Neuronal stem cell (in vitro differentiated cells): ENCODE results near the gene WDR93.

Source experiments
- DNase-seq: peaks from one replicate; pipeline ENCODE4 v3.0.0-alpha.2; 2013; ENCODE audit warnings: low spot score
- H2AFZ ChIP-seq: one replicate; pipeline ENCODE4 v1.6.1; 2013; ENCODE audit warnings: mild to moderate bottlenecking, low read length, inconsistent platforms
- H2AK5ac ChIP-seq: 2 replicates; pipeline ENCODE4 v1.6.1; 2013; ENCODE audit warnings: low read depth, mild to moderate bottlenecking, inconsistent platforms, low read length, moderate library complexity, mixed read lengths
- H2BK120ac ChIP-seq: 2 replicates; pipeline ENCODE4 v1.6.1; 2013; ENCODE audit warnings: low read depth, mild to moderate bottlenecking, inconsistent platforms, low read length, moderate library complexity, mixed read lengths
- H2BK12ac ChIP-seq: one replicate; pipeline ENCODE4 v1.6.1; 2013; ENCODE audit warnings: low read length, inconsistent platforms
- H2BK15ac ChIP-seq: 2 replicates; pipeline ENCODE4 v1.6.1; 2013; ENCODE audit warnings: mild to moderate bottlenecking, low read length, inconsistent platforms, mixed read lengths
- H2BK5ac ChIP-seq: one replicate; pipeline ENCODE4 v1.6.1; 2013; ENCODE audit warnings: inconsistent platforms, mild to moderate bottlenecking, low read length, moderate library complexity
- H3K14ac ChIP-seq: one replicate; pipeline ENCODE4 v1.6.1; 2013; ENCODE audit warnings: low read length, inconsistent platforms
- H3K18ac ChIP-seq: 2 replicates; pipeline ENCODE4 v1.6.1; 2013; ENCODE audit warnings: low read length, inconsistent platforms
- H3K23ac ChIP-seq: 2 replicates; pipeline ENCODE4 v1.6.1; 2013; ENCODE audit warnings: low read depth, mild to moderate bottlenecking, mixed read lengths, low read length, inconsistent platforms; ENCODE audit not compliant: poor library complexity
- H3K27ac ChIP-seq: replicated peaks from 3 replicates; pipeline ENCODE4 v1.5.1; 2013; ENCODE audit warnings: low read length, inconsistent platforms
- H3K27me3 ChIP-seq, 3 experiments: 2 replicates each; pipeline ENCODE4 v1.6.1; 2013; ENCODE audit warnings: low read length in 3 of 3, mild to moderate bottlenecking in 2 of 3, inconsistent platforms in 1 of 3, low read depth in 1 of 3, mixed read lengths in 1 of 3, moderate library complexity in 1 of 3; ENCODE audit not compliant: control insufficient read depth in 3 of 3, insufficient read depth in 3 of 3
- H3K36me3 ChIP-seq, 2 donors: replicated peaks in 1 of 2; 2 replicates each; pipeline ENCODE4 v1.6.1; 2013; ENCODE audit warnings: low read length in 2 of 2; ENCODE audit not compliant: control insufficient read depth in 2 of 2, insufficient read depth in 2 of 2
- H3K4ac ChIP-seq: 2 replicates; pipeline ENCODE4 v1.6.1; 2013; ENCODE audit warnings: inconsistent platforms, mild to moderate bottlenecking, low read length, moderate library complexity
- H3K4me1 ChIP-seq, 2 donors: 1 replicate in 1 of 2; 2 replicates in 1 of 2; pipeline ENCODE4 v1.6.1; 2013; ENCODE audit warnings: low read length in 2 of 2, low read depth in 1 of 2; ENCODE audit not compliant: control insufficient read depth in 2 of 2, insufficient read depth in 1 of 2
- H3K4me2 ChIP-seq: one replicate; pipeline ENCODE4 v1.6.1; 2013; ENCODE audit warnings: mild to moderate bottlenecking, low read length, inconsistent platforms; ENCODE audit not compliant: insufficient read depth, poor library complexity, severe bottlenecking
- H3K4me3 ChIP-seq, 2 donors: 2 replicates each; pipeline ENCODE4 v1.5.1; 2013; ENCODE audit warnings: low read length in 2 of 2, mild to moderate bottlenecking in 2 of 2, inconsistent platforms in 1 of 2, moderate library complexity in 1 of 2
- H3K79me1 ChIP-seq: one replicate; pipeline ENCODE4 v1.6.1; 2013; ENCODE audit warnings: low read depth, mild to moderate bottlenecking, inconsistent platforms, low read length, moderate library complexity
- H3K9ac ChIP-seq: one replicate; pipeline ENCODE4 v1.6.1; 2013; ENCODE audit warnings: mild to moderate bottlenecking, low read depth, low read length, inconsistent platforms; ENCODE audit not compliant: poor library complexity
- H3K9me3 ChIP-seq, 2 donors: replicated peaks in 1 of 2; 2 replicates each; pipeline versions ENCODE3 to v1.6.1; 2013; ENCODE audit warnings: low read length in 2 of 2, mild to moderate bottlenecking in 2 of 2, inconsistent platforms in 1 of 2, low read depth in 1 of 2, mixed read lengths in 1 of 2, moderate library complexity in 1 of 2; ENCODE audit not compliant: control insufficient read depth in 2 of 2, insufficient read depth in 1 of 2
- H4K8ac ChIP-seq: one replicate; pipeline ENCODE4 v1.6.1; 2013; ENCODE audit warnings: low read depth, mild to moderate bottlenecking, inconsistent platforms, low read length, moderate library complexity
- H4K91ac ChIP-seq: one replicate; pipeline ENCODE4 v1.6.1; 2013; ENCODE audit warnings: low read length, low read depth, mild to moderate bottlenecking, inconsistent platforms; ENCODE audit not compliant: poor library complexity
- WGBS, 2 donors: extraction: QIAGEN DNeasy Blood & Tissue Kit; methylation state at CpG; one replicate each; pipeline ENCODE4 v1.1.7; 2013; ENCODE audit warnings: missing lambda C conversion rate in 2 of 2, mixed read lengths in 1 of 2; ENCODE audit not compliant: insufficient read length in 2 of 2, insufficient replicate concordance in 1 of 2; ENCODE audit errors: extremely low coverage in 2 of 2; 5-methylcytosine and 5-hydroxymethylcytosine counted together

Gene WDR93

DNA sequence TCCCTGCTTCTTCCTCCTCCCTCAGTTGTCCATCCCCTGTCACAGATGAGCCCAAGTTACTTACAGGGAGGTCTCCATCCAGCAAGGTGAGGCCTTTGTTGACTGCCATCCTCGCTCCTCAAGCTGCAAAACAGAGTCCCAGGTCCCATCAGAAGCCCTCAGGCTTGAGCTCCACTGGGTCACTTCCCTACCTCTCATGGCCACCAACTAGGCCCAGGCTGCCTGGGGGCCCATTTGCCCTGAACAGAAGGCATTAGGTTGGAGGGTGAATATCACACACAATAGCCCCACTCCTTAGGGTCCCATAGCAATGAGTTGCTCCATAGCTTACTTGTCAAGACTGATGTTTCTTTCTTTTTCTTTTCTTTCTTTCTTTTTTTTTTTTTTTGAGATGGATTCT is 13.2 kb upstream of the WDR93 start:
- Histone ChIP-seq H3K9ac (no peak overlapping the region), H2BK15ac (no peak overlapping the region), H3K4me2 (no peak overlapping the region), H4K8ac (no peak overlapping the region), H3K14ac (no peak overlapping the region), H3K27ac (no peak overlapping the region), H3K9me3 (no peaks in the 10 kb centered on the region), H3K4ac (no peak overlapping the region), H2BK5ac (no peak overlapping the region), H3K79me1 (no peaks in the 10 kb centered on the region), H4K91ac (no peak overlapping the region), H3K23ac (no peak overlapping the region), H3K36me3 (no peaks in the 10 kb centered on the region), H2AK5ac (no peak overlapping the region), H2AFZ (no peak overlapping the region), H3K27me3 (peaks cover 0 to 16% (median 0%) of the 10 kb centered on the region in 3 experiments), H2BK120ac (no peak overlapping the region), H3K18ac (no peak overlapping the region), H2BK12ac (no peak overlapping the region), H3K4me1 (peaks cover 4 to 5% of the 10 kb centered on the region in 2 donors), H3K4me3 (no peak overlapping the region)
- DNase-seq: no peak
- WGBS, 2 donors: no CpG with 5 or more reads among the region's 1 CpG

DNA sequence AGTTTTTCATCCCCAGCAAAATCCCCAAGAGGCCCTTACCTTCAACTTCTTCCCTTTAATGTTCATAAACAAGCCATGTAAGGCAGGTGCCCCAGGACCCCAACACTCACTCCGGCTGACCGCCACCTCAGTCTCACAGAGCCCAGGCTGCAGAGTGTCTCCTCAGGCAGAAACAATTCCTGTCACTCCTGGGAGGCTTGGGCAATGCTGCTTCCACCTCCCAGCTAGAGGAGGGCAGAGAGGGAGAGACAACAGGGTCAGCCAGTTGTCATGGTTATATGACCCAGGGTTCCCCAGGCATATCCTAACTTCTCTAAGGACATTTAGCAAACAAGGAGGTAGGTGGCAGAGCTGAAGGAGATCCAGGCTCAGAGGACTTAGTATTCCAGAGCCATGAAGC is 11.4 kb upstream of the WDR93 start, which contains the start of gene PLIN1:
Gene PLIN1, minus strand, starts transcription at position 156 of the 400 bp plus-strand sequence. CDS start 1,878 bp downstream, outside the sequence.
- Histone ChIP-seq H3K18ac (no peak within 1 kb of the TSS), H3K4ac (no peak within 1 kb of the TSS), H3K79me1 (no peaks in the 10 kb centered on the region), H3K23ac (no peak within 1 kb of the TSS), H3K4me3 (no peak within 1 kb of the TSS), H3K4me1 (peaks cover 3 to 4% of the 10 kb centered on the region in 2 donors), H3K36me3 (no peaks in the 10 kb centered on the region), H3K4me2 (no peak within 1 kb of the TSS), H2BK120ac (no peak within 1 kb of the TSS), H3K27ac (no peak within 1 kb of the TSS), H4K91ac (no peak within 1 kb of the TSS), H3K14ac (no peak within 1 kb of the TSS), H3K27me3 (peaks cover 0 to 2% (median 0%) of the 10 kb centered on the region in 3 experiments), H2AK5ac (no peak within 1 kb of the TSS), H2AFZ (no peak within 1 kb of the TSS), H2BK15ac (no peak within 1 kb of the TSS), H3K9me3 (no peaks in the 10 kb centered on the region), H2BK5ac (no peak within 1 kb of the TSS), H2BK12ac (no peak within 1 kb of the TSS), H3K9ac (no peak within 1 kb of the TSS), H4K8ac (no peak within 1 kb of the TSS)
- no peak for DNase-seq
- WGBS, 2 donors: no CpG with 5 or more reads among the region's 2 CpGs

DNA sequence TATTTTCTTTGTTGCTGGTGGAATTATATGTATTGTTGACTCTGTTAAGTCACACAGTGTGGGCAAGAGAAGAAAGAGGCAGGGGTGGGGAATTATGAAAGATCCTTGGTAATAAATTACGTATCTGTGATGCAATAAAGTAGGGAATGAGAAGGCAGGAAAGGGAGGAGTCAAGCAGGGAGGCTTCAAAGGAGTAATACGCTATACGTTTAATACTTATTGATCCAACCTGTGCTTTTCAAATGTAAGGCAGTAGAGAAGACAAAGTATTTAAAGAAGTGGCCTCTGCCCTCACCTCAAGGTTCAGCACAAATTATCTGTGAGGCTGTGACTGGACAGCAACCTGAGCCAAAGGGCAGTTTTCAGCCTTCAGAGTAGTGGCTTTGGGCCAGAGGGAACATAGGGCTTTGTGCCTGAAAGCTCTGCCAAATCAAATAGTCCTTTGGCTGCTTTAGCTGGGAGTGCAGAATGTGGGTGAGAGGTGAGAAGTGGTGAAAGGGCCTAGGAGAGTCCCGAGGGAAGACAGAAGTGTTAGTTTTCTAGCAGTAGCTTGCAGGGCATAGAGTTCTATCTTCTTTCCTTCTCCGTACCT is 10.2 kb upstream of the WDR93 start:
- H2AK5ac ChIP-seq: no peak overlapping the region
- no peaks in the 10 kb centered on the region for H3K9me3 ChIP-seq
- no peak overlapping the region for H2BK120ac ChIP-seq
- no peak overlapping the region for H2AFZ ChIP-seq
- H3K27ac ChIP-seq: no peak overlapping the region
- H3K23ac ChIP-seq: no peak overlapping the region
- H3K4me2 ChIP-seq: no peak overlapping the region
- H3K9ac ChIP-seq: no peak overlapping the region
- DNase-seq: no peak
- no peak overlapping the region for H3K4ac ChIP-seq
- no peak overlapping the region for H4K8ac ChIP-seq
- H3K36me3 ChIP-seq: no peaks in the 10 kb centered on the region
- no peak overlapping the region for H3K18ac ChIP-seq
- no peak overlapping the region for H2BK15ac ChIP-seq
- H4K91ac ChIP-seq: no peak overlapping the region
- no peak overlapping the region for H2BK5ac ChIP-seq
- no peak overlapping the region for H2BK12ac ChIP-seq
- H3K4me1 ChIP-seq: peaks cover 3 to 4% of the 10 kb centered on the region in 2 donors
- no CpG with 5 or more reads among the region's 5 CpGs for WGBS, 2 donors
- no peak overlapping the region for H3K14ac ChIP-seq
- no peak overlapping the region for H3K4me3 ChIP-seq
- no peaks in the 10 kb centered on the region for H3K79me1 ChIP-seq
- H3K27me3 ChIP-seq: no peaks in the 10 kb centered on the region

DNA sequence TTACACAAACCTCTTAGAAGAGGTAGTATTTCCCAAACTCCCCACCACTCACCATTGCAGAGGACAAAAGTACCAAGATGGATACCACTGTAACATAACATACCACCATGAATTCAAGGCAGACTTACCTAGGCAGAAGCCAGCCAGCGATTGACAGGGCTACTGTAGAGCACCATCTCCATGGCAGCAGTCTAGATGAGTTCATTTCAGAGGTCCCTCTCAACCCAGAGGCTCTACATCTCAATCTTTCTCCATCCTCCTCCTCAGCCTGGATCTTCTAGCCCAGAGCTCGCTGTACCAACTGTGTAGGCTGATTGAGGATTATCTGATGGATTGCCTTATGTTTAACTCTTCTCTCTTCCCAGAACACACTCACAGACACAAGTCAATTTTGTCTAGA is 9.5 kb upstream of the WDR93 start:
- no peak overlapping the region for H3K23ac ChIP-seq
- no peaks in the 10 kb centered on the region for H3K79me1 ChIP-seq
- H2BK15ac ChIP-seq: no peak overlapping the region
- no peak overlapping the region for H4K8ac ChIP-seq
- no peaks in the 10 kb centered on the region for H3K36me3 ChIP-seq
- H3K27me3 ChIP-seq: no peaks in the 10 kb centered on the region
- no peak overlapping the region for H3K4me2 ChIP-seq
- no peak overlapping the region for H2BK5ac ChIP-seq
- no peak overlapping the region for H2AFZ ChIP-seq
- peaks cover 3 to 4% of the 10 kb centered on the region in 2 donors for H3K4me1 ChIP-seq
- no peak overlapping the region for H2BK12ac ChIP-seq
- DNase-seq: no peak
- no peak overlapping the region for H2AK5ac ChIP-seq
- no peaks in the 10 kb centered on the region for H3K9me3 ChIP-seq
- no peak overlapping the region for H3K4ac ChIP-seq
- H3K27ac ChIP-seq: no peak overlapping the region
- no peak overlapping the region for H3K14ac ChIP-seq
- WGBS, 2 donors: no CpG with 5 or more reads among the region's 2 CpGs
- H3K9ac ChIP-seq: no peak overlapping the region
- no peak overlapping the region for H3K18ac ChIP-seq
- H3K4me3 ChIP-seq: no peak overlapping the region
- H2BK120ac ChIP-seq: no peak overlapping the region
- no peak overlapping the region for H4K91ac ChIP-seq
